Lower lobe of right lung (tissue), 2 donors: ENCODE data around the gene IPO4. TPM values are rescaled to one million over a fixed set of nuclear protein-coding genes. Genes with fewer than 3 reads are reported as not detected.
A peak's percentile ranks its signal among the peaks of the same experiment; 100 is the strongest.

ENCODE experiments used
- ATAC-seq, 2 donors: fragments of 200-7000 bp; cut with Tn5 transposase; one replicate each; pipeline ENCODE4 v1.9.1; 2020 to 2022; ENCODE audit warnings: mild to moderate bottlenecking in 2 of 2, moderate library complexity in 2 of 2
- DNase-seq: peaks from one replicate; pipeline ENCODE4 v3.0.0-alpha.2; 2020
- H3K27ac ChIP-seq: fragments of 200-600 bp; one replicate; pipeline ENCODE4 v1.8.0; 2022
- H3K27me3 ChIP-seq: fragments of 200-600 bp; one replicate; pipeline ENCODE4 v1.8.0; 2022; ENCODE audit warnings: low read depth
- H3K36me3 ChIP-seq: fragments of 200-600 bp; one replicate; pipeline ENCODE4 v1.8.0; 2022; ENCODE audit warnings: mild to moderate bottlenecking
- H3K4me1 ChIP-seq: fragments of 200-600 bp; one replicate; pipeline ENCODE4 v1.8.0; 2022
- H3K4me3 ChIP-seq: fragments of 200-600 bp; one replicate; pipeline ENCODE4 v1.8.0; 2022; ENCODE audit warnings: mild to moderate bottlenecking
- H3K9me3 ChIP-seq: fragments of 200-600 bp; one replicate; pipeline ENCODE4 v1.8.0; 2022
- CTCF ChIP-seq: fragments of 200-600 bp; IDR thresholded peaks from one replicate; pipeline ENCODE4 v1.8.0; 2022; ENCODE audit warnings: antibody characterized with exemption, mild to moderate bottlenecking
- intact Hi-C: fragments of 100-400 bp; cut with DNase I; formaldehyde crosslinking; loops from one replicate; pipeline ENCODE4 v1.11.0; 2022
- long read RNA-seq: library from polyadenylated mRNA; unstranded; transcript quantifications from one replicate; pipeline ENCODE4 v2.0.0, GENCODE V29; 2021
- total RNA-seq: library from RNA; stranded (reverse); fragmentation: NEBNext Ultra II Directional; extraction: Animal tissue kit (Norgen Biotek cat#: 25700); gene quantifications from one replicate; pipeline ENCODE4 v1.2.1, GENCODE V29; 2021
- donor health status: DM: no; HTN: yes; CAD: no; lungs with severe emphysema.

Gene IPO4
- 18.3 TPM for total RNA-seq
- long read RNA-seq, transcript IPO4-201 (30 exons, 3,646 nt), result major isoform, 10 of 13 reads
- long read RNA-seq, partial matches to known transcripts, result 1 of 13 reads
- long read RNA-seq, other reads (novel, unspliced or antisense), result 2 of 13 reads

- TF ChIP-seq CTCF, result no peak
- DNase-seq (peak; percentile 94), ATAC-seq (peak; percentile 97)
- peak within 1 kb of the TSS; percentile 80 for H3K4me3 ChIP-seq
- H3K27me3 ChIP-seq, result no peaks in the 10 kb centered on the region
- H3K36me3 ChIP-seq, result peaks cover 68% of the 10 kb centered on the region
- no peaks in the 10 kb centered on the region for H3K9me3 ChIP-seq
- peaks cover 20% of the 10 kb centered on the region for H3K4me1 ChIP-seq
- intact Hi-C loops, result no loop called here
- H3K27ac ChIP-seq, result peak within 1 kb of the TSS; percentile 70
These were observed at the start of gene IPO4 for GRCh38 chr14:24188251-24189058. TSS of gene IPO4 (minus strand) at chr14:24188816. CDS start at chr14:24188787, 29 bp downstream.

- Histone ChIP-seq H3K4me3 (no peak overlapping the region), H3K9me3 (no peaks in the 10 kb centered on the region), H3K36me3 (peaks cover 74% of the 10 kb centered on the region), H3K4me1 (peaks cover 54% of the 10 kb centered on the region), H3K27ac (no peak overlapping the region), H3K27me3 (no peaks in the 10 kb centered on the region)
- no peak for TF ChIP-seq CTCF
- ATAC-seq (no peak), DNase-seq (no peak)
- intact Hi-C loops, result no loop called here
These were observed 49.5 kb upstream of the IPO4 start for GRCh38 chr14:24238123-24238522.

GRCh38 chr14:24237463-24237955 is 48.9 kb upstream of the IPO4 start:
- H3K4me3 ChIP-seq, result no peak overlapping the region
- intact Hi-C loops, result no loop called here
- peaks cover 55% of the 10 kb centered on the region for H3K4me1 ChIP-seq
- H3K36me3 ChIP-seq, result peaks cover 74% of the 10 kb centered on the region
- ATAC-seq (no peak), DNase-seq (no peak)
- H3K9me3 ChIP-seq, result no peaks in the 10 kb centered on the region
- no peak overlapping the region for H3K27ac ChIP-seq
- H3K27me3 ChIP-seq, result no peaks in the 10 kb centered on the region
- TF ChIP-seq CTCF, result no peak

- intact Hi-C loops, result no loop called here
- no peaks in the 10 kb centered on the region for H3K9me3 ChIP-seq
- no peak overlapping the region for H3K27ac ChIP-seq
- TF ChIP-seq CTCF, result no peak
- H3K36me3 ChIP-seq, result peaks cover 74% of the 10 kb centered on the region
- no peak for DNase-seq
- no peak for ATAC-seq
- no peak overlapping the region for H3K4me3 ChIP-seq
- peaks cover 55% of the 10 kb centered on the region for H3K4me1 ChIP-seq
- H3K27me3 ChIP-seq, result no peaks in the 10 kb centered on the region
These were observed 48.3 kb upstream of the IPO4 start for GRCh38 chr14:24236689-24237462.

- Histone ChIP-seq H3K27me3 (no peaks in the 10 kb centered on the region), H3K27ac (no peak overlapping the region)
- ATAC-seq, result no peak
These were observed 47.4 kb upstream of the IPO4 start for GRCh38 chr14:24235804-24236688.

More at GRCh38 chr14:24235804-24236688, 47.4 kb upstream of the IPO4 start:
- Histone ChIP-seq H3K36me3 (peaks cover 70% of the 10 kb centered on the region), H3K9me3 (no peaks in the 10 kb centered on the region), H3K4me3 (no peak overlapping the region), H3K4me1 (peaks cover 54% of the 10 kb centered on the region)
- no peak for TF ChIP-seq CTCF
- no peak for DNase-seq
- intact Hi-C loops, result no loop called here
